ENCODE data around the gene IP6K1.
"Not testable (repeated sequence)": the region's sequence is repeated elsewhere in the genome, so short reads cannot be mapped to it uniquely, and the experiment has no call there.

Gene IP6K1

DNA sequence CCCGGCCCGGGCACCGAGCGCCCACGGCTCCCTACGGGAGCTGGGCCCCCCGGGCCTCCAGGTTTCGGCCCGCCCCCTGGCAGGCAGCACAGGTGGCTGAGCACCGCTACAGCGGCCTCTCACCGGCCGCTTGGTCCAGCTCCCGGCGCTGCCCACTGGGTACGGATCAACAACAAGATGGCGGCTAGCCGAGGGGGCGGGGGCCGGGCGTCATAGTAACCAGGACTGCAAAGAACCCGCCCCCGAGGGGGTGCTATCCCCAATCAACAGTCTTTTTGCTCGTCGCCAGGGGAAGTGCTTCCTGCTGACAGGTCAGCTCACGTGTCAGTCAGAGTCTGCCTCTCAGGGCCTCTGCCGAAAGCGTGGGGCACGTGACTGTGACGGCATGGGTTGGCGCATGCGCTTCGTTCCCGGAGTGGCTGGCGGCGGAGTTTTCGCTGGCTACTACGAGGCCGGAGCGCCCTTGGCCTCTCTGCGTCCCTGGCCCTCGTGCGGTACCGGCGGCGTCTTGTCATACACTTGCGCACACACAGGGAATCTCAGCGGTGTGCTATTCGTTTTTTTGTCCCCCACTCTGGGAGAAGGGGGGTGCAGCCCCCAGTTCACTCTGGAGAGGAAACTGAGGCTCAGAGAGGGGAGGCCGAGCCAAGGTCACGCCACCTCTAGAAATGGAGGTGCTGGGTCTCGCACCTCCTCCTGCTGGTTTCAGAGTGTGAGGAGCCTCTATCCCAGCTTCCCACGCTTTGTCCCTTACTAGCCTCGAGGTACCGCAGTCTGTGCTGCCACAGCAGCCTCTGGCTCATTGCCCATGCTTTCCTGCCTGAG is at the start of gene IP6K1:
Gene IP6K1 (minus strand): TSS at position 186 of the 825 bp plus-strand sequence. CDS start 38,502 bp downstream, outside the sequence.
- H3K4me1 ChIP-seq (ENCODE audit: insufficient read depth, low read length) = peaks cover 40% of the 10 kb centered on the region
- peak within 1 kb of the TSS; percentile 89 for H3K27ac ChIP-seq (ENCODE audit: low read length)
- no peak for TF ChIP-seq EZH2 (IDR thresholded peaks at IDR 0.05; ENCODE audit: borderline replicate concordance, low read depth, low read length, severe bottlenecking)
- TF ChIP-seq, protein P1, sequence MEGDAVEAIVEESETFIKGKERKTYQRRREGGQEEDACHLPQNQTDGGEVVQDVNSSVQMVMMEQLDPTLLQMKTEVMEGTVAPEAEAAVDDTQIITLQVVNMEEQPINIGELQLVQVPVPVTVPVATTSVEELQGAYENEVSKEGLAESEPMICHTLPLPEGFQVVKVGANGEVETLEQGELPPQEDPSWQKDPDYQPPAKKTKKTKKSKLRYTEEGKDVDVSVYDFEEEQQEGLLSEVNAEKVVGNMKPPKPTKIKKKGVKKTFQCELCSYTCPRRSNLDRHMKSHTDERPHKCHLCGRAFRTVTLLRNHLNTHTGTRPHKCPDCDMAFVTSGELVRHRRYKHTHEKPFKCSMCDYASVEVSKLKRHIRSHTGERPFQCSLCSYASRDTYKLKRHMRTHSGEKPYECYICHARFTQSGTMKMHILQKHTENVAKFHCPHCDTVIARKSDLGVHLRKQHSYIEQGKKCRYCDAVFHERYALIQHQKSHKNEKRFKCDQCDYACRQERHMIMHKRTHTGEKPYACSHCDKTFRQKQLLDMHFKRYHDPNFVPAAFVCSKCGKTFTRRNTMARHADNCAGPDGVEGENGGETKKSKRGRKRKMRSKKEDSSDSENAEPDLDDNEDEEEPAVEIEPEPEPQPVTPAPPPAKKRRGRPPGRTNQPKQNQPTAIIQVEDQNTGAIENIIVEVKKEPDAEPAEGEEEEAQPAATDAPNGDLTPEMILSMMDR (IDR thresholded peaks at IDR 0.05; ENCODE audit: borderline replicate concordance, extremely low read depth, low read length, poor library complexity, severe bottlenecking) = no peak
- H3K9me3 ChIP-seq (ENCODE audit: insufficient read depth, low read length, severe bottlenecking) = no peaks in the 10 kb centered on the region
- H3K4me3 ChIP-seq (ENCODE audit: low read depth in 1 of 2, low read length in 2 of 2) = peak within 1 kb of the TSS; percentile 79 to 90
- H3K27me3 ChIP-seq (ENCODE audit: insufficient read depth, low read length, poor library complexity) = no peaks in the 10 kb centered on the region
- peaks cover 22% of the 10 kb centered on the region for H3K36me3 ChIP-seq (ENCODE audit: insufficient read depth, low read length)
- peak within 1 kb of the TSS; percentile 81 for H3K9ac ChIP-seq (ENCODE audit: low read depth, low read length)
- H3K4me2 ChIP-seq (ENCODE audit: insufficient read depth, low read length) = peak within 1 kb of the TSS; percentile 96
- ATAC-seq (ENCODE audit: insufficient read depth, low read depth) = peak; percentile 98
- H4K20me1 ChIP-seq (ENCODE audit: insufficient read depth, low read length) = peaks cover 1% of the 10 kb centered on the region
- DNase-seq = peak; percentile 100
- H2AFZ ChIP-seq (ENCODE audit: low read depth, low read length) = peak within 1 kb of the TSS; percentile 97
- peaks cover 53% of the 10 kb centered on the region for H3K79me2 ChIP-seq (ENCODE audit: insufficient read depth, low read length)

DNA sequence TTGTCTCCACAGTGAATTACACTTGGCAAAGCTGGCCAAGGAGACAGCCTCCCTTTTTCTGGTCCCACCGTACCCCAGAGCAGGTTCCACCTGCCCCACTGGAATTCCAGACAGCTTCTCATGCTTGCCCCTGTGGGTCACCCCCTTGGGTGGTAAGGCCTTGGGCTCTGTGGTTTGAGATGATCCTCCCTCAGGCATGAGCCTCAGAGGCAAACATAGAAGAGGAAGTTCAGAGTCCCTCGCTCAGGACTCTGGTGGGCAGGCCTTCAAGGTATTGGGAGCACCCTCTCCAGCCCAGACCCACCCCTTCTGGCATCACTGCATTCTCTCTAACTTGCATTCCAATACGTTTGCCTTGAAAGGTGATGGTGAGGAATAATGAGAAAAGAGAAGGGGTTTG is 45.0 kb upstream of the IP6K1 start:
- no peak overlapping the region for H3K9ac ChIP-seq (ENCODE audit: low read depth, low read length)
- no peak overlapping the region for H3K4me2 ChIP-seq (ENCODE audit: insufficient read depth, low read length)
- no peak overlapping the region for H3K4me3 ChIP-seq (ENCODE audit: low read depth in 1 of 2, low read length in 2 of 2)
- no peak overlapping the region for H3K27ac ChIP-seq (ENCODE audit: low read length)
- H3K36me3 ChIP-seq (ENCODE audit: insufficient read depth, low read length) = peaks cover 70% of the 10 kb centered on the region
- H3K79me2 ChIP-seq (ENCODE audit: insufficient read depth, low read length) = no peaks in the 10 kb centered on the region
- TF ChIP-seq, protein P1 (IDR thresholded peaks at IDR 0.05; ENCODE audit: borderline replicate concordance, extremely low read depth, low read length, poor library complexity, severe bottlenecking) = no peak
- TF ChIP-seq EZH2 (IDR thresholded peaks at IDR 0.05; ENCODE audit: borderline replicate concordance, low read depth, low read length, severe bottlenecking) = no peak
- DNase-seq (no peak), ATAC-seq (ENCODE audit: insufficient read depth, low read depth) (no peak)
- H4K20me1 ChIP-seq (ENCODE audit: insufficient read depth, low read length) = no peaks in the 10 kb centered on the region
- no peaks in the 10 kb centered on the region for H3K4me1 ChIP-seq (ENCODE audit: insufficient read depth, low read length)
- H2AFZ ChIP-seq (ENCODE audit: low read depth, low read length) = no peak overlapping the region
- H3K27me3 ChIP-seq (ENCODE audit: insufficient read depth, low read length, poor library complexity) = no peaks in the 10 kb centered on the region
- H3K9me3 ChIP-seq (ENCODE audit: insufficient read depth, low read length, severe bottlenecking) = no peaks in the 10 kb centered on the region

DNA sequence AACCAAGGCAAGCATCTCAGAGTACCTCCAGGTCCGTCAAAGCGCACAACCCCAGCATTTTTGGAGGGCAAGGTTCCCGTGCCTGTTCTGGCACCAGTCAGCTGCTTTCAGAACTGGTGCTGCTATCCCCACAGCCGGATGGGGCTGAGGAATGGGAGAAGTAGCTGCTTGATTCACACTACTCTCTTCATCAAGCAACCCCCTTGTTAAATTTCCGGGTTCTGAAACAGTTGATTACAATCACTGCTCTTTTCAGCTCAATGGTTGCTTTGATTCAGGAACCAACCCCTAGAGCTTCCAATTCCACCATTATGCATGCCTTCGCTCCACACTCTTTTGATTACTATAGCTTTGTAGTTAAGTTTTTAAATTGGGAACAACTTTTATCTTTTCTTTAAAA is 39.7 kb upstream of the IP6K1 start:
- Histone ChIP-seq H3K4me1 (ENCODE audit: insufficient read depth, low read length) (no peaks in the 10 kb centered on the region), H4K20me1 (ENCODE audit: insufficient read depth, low read length) (no peaks in the 10 kb centered on the region), H2AFZ (ENCODE audit: low read depth, low read length) (no peak overlapping the region), H3K79me2 (ENCODE audit: insufficient read depth, low read length) (no peaks in the 10 kb centered on the region), H3K27me3 (ENCODE audit: insufficient read depth, low read length, poor library complexity) (no peaks in the 10 kb centered on the region), H3K36me3 (ENCODE audit: insufficient read depth, low read length) (peaks cover 32% of the 10 kb centered on the region), H3K4me3 (ENCODE audit: low read depth in 1 of 2, low read length in 2 of 2) (no peak overlapping the region), H3K4me2 (ENCODE audit: insufficient read depth, low read length) (no peak overlapping the region), H3K9ac (ENCODE audit: low read depth, low read length) (no peak overlapping the region), H3K27ac (ENCODE audit: low read length) (no peak overlapping the region), H3K9me3 (ENCODE audit: insufficient read depth, low read length, severe bottlenecking) (no peaks in the 10 kb centered on the region)
- DNase-seq (no peak), ATAC-seq (ENCODE audit: insufficient read depth, low read depth) (no peak)
- no peak for TF ChIP-seq EZH2 (IDR thresholded peaks at IDR 0.05; ENCODE audit: borderline replicate concordance, low read depth, low read length, severe bottlenecking)

DNA sequence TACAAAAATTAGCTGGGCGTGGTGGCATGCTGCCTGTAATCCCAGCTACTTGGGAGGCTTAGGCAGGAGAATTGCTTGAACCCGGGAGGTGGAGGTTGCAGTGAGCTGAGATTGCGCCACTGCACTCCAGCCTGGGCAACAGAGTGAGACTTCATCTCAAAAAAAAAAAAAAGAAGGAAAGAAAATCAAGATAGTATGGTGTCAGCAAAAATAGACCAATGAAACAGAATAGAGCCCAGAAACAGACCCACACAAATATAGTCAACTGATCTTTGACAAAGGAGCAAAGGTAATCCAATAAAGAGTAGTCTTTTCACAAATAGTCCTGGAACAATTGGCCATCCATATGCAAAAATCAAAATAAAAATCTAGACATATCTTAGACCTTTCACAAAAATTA is 36.8 kb upstream of the IP6K1 start:
- not testable (repeated sequence) for H3K36me3 ChIP-seq (ENCODE audit: insufficient read depth, low read length); H3K27ac ChIP-seq (ENCODE audit: low read length); H3K9ac ChIP-seq (ENCODE audit: low read depth, low read length); H3K9me3 ChIP-seq (ENCODE audit: insufficient read depth, low read length, severe bottlenecking); H3K4me3 ChIP-seq (ENCODE audit: low read depth in 1 of 2, low read length in 2 of 2); H3K79me2 ChIP-seq (ENCODE audit: insufficient read depth, low read length); DNase-seq; H3K4me1 ChIP-seq (ENCODE audit: insufficient read depth, low read length); H3K4me2 ChIP-seq (ENCODE audit: insufficient read depth, low read length); H3K27me3 ChIP-seq (ENCODE audit: insufficient read depth, low read length, poor library complexity); H4K20me1 ChIP-seq (ENCODE audit: insufficient read depth, low read length); H2AFZ ChIP-seq (ENCODE audit: low read depth, low read length); ATAC-seq (ENCODE audit: insufficient read depth, low read depth)
